BLaER1 treated with 17β-estradiol and CSF1 and Interleukin-3, amounts not matched to agents 10 nM and 100 nM (cell line): ENCODE data around the gene MADCAM1.
"Not testable (repeated sequence)": the region's sequence is repeated elsewhere in the genome, so short reads cannot be mapped to it uniquely, and the experiment has no call there.

Experiments
- H3K27ac ChIP-seq, 11 experiments: shearing (Covaris generic); formaldehyde crosslinking; 2 replicates each; pipeline ENCODE4 v1.8.1; 2022
- H3K27me3 ChIP-seq, 11 experiments: shearing (Covaris generic); formaldehyde crosslinking; 2 replicates each; pipeline ENCODE4 v1.8.1; 2022
- H3K36me3 ChIP-seq, 11 experiments: shearing (Covaris generic); formaldehyde crosslinking; 2 replicates each; pipeline ENCODE4 v1.8.1; 2022
- H3K4me1 ChIP-seq, 10 experiments: shearing (Covaris generic); formaldehyde crosslinking; 2 replicates each; pipeline ENCODE4 v1.8.1; 2022
- H3K4me2 ChIP-seq, 11 experiments: shearing (Covaris generic); formaldehyde crosslinking; 2 replicates each; pipeline ENCODE4 v1.8.1; 2022
- H3K4me3 ChIP-seq, 10 experiments: shearing (Covaris generic); formaldehyde crosslinking; 2 replicates each; pipeline ENCODE4 v1.8.1; 2022
- H3K9ac ChIP-seq, 11 experiments: shearing (Covaris generic); formaldehyde crosslinking; 2 replicates each; pipeline ENCODE4 v1.8.1; 2022
- H3K9me3 ChIP-seq, 11 experiments: shearing (Covaris generic); formaldehyde crosslinking; replicated peaks in 1 of 11; 2 replicates each; pipeline ENCODE4 v1.8.1; 2022
- H4K20me1 ChIP-seq, 11 experiments: shearing (Covaris generic); formaldehyde crosslinking; 2 replicates each; pipeline ENCODE4 v1.8.1; 2022
- Cebpa-rat ChIP-seq, 11 experiments: shearing (Covaris generic); IDR thresholded peaks; 2 replicates each; pipeline ENCODE4 v1.8.1; 2022

MADCAM1 gene

DNA sequence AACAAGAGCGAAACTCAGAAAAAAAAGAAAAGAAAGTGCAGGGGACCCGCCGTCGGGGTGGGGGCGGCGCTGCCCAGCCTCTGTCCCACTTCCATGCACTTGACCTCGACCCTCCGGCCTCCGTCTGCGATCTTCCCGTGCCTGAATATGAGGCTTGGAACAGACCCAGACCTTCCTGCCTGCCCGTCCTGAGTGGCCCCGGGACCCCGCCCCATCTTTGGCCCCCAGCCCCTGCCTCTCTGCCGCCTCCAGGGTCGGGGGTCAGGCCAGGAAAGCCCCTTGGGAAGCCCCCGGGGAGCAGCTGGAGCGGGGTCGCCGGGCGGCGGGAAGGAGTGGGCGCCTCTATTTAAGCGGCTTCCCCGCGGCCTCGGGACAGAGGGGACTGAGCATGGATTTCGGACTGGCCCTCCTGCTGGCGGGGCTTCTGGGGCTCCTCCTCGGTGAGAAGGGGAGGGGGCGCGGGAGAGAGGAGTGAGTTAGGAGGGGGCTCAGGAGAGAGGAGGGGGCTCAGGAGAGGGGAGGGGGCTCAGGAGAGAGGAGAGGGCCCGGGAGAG is at the start of gene MADCAM1:
TSS of gene MADCAM1 (plus strand) at position 375 of the 554 bp plus-strand sequence. CDS start at position 389, 14 bp downstream.
- no peak within 1 kb of the TSS for H3K4me3 ChIP-seq
- peaks cover 33 to 56% (median 38%) of the 10 kb centered on the region in 11 experiments for H3K27me3 ChIP-seq
- H3K9me3 ChIP-seq = peaks cover 0 to 12% (median 8%) of the 10 kb centered on the region in 11 experiments; a peak in 13 of 22 replicates
- H3K4me2 ChIP-seq = peak within 1 kb of the TSS in 2 of 11 experiments; percentile 4 to 16; a peak in 3 of 22 replicates
- H3K4me1 ChIP-seq = peaks cover 0 to 25% (median 14%) of the 10 kb centered on the region in 10 experiments; a peak in 17 of 20 replicates
- no peak within 1 kb of the TSS for H3K27ac ChIP-seq
- no peaks in the 10 kb centered on the region for H3K36me3 ChIP-seq
- no peak for TF ChIP-seq Cebpa-rat (IDR thresholded peaks at IDR 0.05)
- H4K20me1 ChIP-seq = peaks cover 0 to 7% (median 0%) of the 10 kb centered on the region in 11 experiments; a peak in 2 of 22 replicates
- H3K9ac ChIP-seq = no peak within 1 kb of the TSS

DNA sequence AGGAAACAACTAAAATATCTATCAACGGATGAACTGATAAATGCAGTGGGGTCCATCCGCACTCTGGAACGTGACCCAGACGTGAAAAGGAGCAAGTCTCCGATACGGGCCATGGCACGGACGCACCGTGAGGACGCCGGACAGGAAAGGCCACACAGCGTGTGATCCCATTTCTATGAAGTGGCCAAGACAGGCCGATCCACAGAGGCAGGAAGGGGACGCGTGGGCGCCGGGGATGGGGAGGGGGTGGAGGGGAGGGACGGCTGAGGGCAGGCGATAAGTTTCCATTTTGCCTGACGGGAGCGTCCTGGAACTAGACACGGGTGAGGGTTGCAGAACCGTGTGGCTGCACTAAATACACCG is 49.2 kb upstream of the MADCAM1 start:
- H3K9me3 ChIP-seq = peaks cover 20 to 29% (median 24%) of the 10 kb centered on the region in 11 experiments
- TF ChIP-seq Cebpa-rat (IDR thresholded peaks at IDR 0.05) = no peak
- no peak overlapping the region for H3K4me2 ChIP-seq
- H3K27me3 ChIP-seq = peaks cover 0 to 6% (median 0%) of the 10 kb centered on the region in 11 experiments; a peak in 1 of 22 replicates
- no peak overlapping the region for H3K9ac ChIP-seq
- H3K4me1 ChIP-seq = peaks cover 0 to 9% (median 6%) of the 10 kb centered on the region in 10 experiments; a peak in 8 of 20 replicates
- H3K4me3 ChIP-seq = no peak overlapping the region
- no peak overlapping the region for H3K27ac ChIP-seq
- H4K20me1 ChIP-seq = no peaks in the 10 kb centered on the region
- no peaks in the 10 kb centered on the region for H3K36me3 ChIP-seq

DNA sequence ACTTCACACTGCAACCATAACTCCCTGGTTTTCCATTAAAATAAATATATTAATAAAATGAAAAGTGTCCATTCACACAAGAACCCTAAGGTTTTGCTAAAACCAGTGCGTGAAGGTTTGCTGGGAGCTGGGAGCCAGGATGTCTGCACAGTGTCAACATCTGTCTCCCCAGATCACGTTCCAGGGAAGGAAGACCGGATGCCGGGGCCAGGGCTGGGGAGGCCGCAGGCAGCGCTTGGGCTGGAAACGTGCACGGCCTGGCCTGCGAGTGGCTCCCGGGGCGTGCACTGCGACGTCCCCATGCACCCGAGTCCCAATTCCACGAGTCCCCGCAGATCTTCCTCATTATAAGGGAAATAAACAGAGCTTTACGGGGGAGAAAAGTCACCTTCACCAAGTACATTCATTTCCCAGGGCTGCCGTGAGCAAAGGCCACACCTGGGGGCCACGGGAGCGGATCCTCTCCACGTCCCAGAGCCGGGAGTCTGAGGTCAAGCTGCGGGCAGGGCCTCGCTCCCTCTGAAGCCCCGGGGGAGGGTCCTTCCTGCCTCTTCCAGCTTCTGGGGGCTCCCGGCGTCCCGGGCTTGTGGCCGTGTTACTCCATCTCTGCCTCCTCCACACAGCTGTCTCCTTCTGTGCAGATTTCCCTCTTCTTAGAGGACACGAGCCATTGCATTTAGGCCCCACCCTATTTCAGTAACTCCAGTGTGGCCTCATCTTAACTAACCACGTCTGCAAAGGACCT is 48.3 kb upstream of the MADCAM1 start:
- H3K36me3 ChIP-seq = no peaks in the 10 kb centered on the region
- H3K27me3 ChIP-seq = peaks cover 0 to 6% (median 0%) of the 10 kb centered on the region in 11 experiments; a peak in 1 of 22 replicates
- no peak for TF ChIP-seq Cebpa-rat (IDR thresholded peaks at IDR 0.05)
- H3K4me1 ChIP-seq = peaks cover 0 to 9% (median 6%) of the 10 kb centered on the region in 10 experiments; a peak in 8 of 20 replicates
- no peak overlapping the region for H3K9ac ChIP-seq
- H3K9me3 ChIP-seq = peaks cover 24 to 37% (median 33%) of the 10 kb centered on the region in 11 experiments
- H3K4me3 ChIP-seq = no peak overlapping the region
- no peak overlapping the region for H3K27ac ChIP-seq
- H3K4me2 ChIP-seq = peak overlapping the region in 8 of 11 experiments; percentile 6 to 55 (median 25); a peak in 9 of 22 replicates
- no peaks in the 10 kb centered on the region for H4K20me1 ChIP-seq

DNA sequence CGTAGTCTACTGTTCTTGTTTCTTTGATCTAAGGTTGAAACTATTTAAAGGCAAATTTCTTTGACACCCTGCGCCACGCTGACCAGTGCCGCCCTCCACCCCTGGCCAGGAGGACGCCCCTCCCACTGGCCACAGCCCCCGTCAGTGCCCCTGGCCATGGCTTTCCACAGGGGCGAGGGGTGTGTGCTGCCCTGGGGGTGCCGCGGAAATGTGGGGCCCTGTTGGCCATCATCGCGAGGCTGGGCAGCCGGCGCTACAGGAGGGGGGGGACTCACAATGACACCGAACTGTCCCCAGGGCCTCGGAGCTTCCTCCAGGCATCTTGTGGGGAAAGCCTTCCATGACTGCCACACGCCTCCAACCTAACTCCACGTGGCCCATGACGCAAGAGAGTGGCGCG is 46.4 kb upstream of the MADCAM1 start:
- H3K4me2 ChIP-seq = no peak overlapping the region
- TF ChIP-seq Cebpa-rat (IDR thresholded peaks at IDR 0.05) = no peak
- peaks cover 0 to 6% (median 0%) of the 10 kb centered on the region in 11 experiments; a peak in 1 of 22 replicates for H3K27me3 ChIP-seq
- H3K9me3 ChIP-seq = peaks cover 27 to 46% (median 40%) of the 10 kb centered on the region in 11 experiments
- no peak overlapping the region for H3K4me3 ChIP-seq
- peaks cover 0 to 9% (median 6%) of the 10 kb centered on the region in 10 experiments; a peak in 8 of 20 replicates for H3K4me1 ChIP-seq
- no peak overlapping the region for H3K9ac ChIP-seq
- no peak overlapping the region for H3K27ac ChIP-seq
- H3K36me3 ChIP-seq = no peaks in the 10 kb centered on the region
- H4K20me1 ChIP-seq = no peaks in the 10 kb centered on the region

DNA sequence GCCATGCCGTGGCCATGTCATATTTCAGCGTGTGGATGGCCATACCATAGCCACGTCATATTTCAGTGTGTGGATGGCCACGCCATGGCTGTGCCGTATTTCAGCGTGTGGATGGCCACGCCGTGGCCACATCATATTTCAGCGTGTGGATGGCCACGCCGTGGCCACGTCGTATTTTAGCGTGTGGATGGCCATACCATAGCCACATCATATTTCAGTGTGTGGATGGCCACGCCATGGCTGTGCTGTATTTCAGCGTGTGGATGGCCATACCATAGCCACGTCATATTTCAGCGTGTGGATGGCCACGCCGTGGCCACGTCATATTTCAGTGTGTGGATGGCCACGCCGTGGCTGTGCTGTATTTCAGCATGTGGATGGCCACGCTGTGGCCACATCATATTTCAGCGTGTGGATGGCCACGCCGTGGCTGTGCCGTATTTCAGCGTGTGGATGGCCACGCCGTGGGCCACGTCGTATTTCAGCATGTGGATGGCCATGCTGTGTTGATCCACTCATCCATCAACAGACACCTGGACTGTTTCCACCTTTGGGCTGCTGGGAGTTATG is 45.3 kb upstream of the MADCAM1 start:
- H4K20me1 ChIP-seq, H3K4me1 ChIP-seq, H3K4me2 ChIP-seq, H3K9ac ChIP-seq, H3K27me3 ChIP-seq, H3K27ac ChIP-seq, H3K36me3 ChIP-seq, H3K4me3 ChIP-seq: not testable (repeated sequence)
- peaks cover 27 to 46% (median 40%) of the 10 kb centered on the region in 11 experiments for H3K9me3 ChIP-seq

DNA sequence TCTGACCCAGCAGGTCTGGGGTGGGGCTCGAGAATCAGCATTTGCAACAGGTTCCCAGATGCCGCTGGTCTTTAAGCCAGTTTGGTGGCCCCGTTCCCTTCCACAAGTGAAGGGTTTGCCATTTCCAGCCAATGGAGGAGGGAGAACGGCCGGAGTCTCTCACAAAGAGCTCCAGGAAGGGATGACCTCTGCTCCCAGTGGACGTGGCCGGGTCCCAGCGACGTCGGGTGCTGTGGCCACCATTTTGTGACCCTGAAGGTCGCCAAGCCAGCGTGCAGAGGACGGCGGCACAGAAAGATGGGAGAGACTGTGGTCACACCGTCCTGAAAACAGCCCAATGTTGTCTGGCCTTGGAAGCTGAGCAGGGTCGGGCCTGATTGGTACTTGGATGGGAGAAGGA is 43.5 kb upstream of the MADCAM1 start:
- Histone ChIP-seq H4K20me1 (no peaks in the 10 kb centered on the region), H3K27me3 (peaks cover 0 to 5% (median 0%) of the 10 kb centered on the region in 11 experiments; a peak in 1 of 22 replicates), H3K9me3 (peaks cover 29 to 63% (median 43%) of the 10 kb centered on the region in 11 experiments), H3K9ac (no peak overlapping the region), H3K36me3 (no peaks in the 10 kb centered on the region), H3K4me3 (no peak overlapping the region), H3K4me2 (no peak overlapping the region), H3K27ac (no peak overlapping the region), H3K4me1 (peaks cover 0 to 8% (median 6%) of the 10 kb centered on the region in 10 experiments; a peak in 8 of 20 replicates)
- no peak for TF ChIP-seq Cebpa-rat (IDR thresholded peaks at IDR 0.05)

DNA sequence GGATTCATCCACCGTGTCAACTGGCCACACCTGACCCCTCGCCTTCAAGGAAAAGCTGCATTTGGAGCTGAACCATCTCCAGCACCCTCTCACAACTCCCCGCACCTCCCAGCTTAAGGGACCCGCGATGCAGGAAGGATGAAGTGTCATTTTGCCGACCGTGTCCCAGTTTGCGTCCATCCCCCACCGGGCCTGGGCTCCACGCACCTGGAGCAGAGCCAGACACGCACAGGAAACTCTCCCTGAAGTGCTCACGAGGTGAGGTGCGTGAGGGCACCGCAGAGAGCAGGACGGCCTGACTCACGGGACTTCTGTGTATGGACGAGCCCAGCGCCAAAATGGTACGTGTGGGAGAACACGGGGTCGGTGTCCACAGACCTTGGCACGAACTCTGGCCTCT is 42.7 kb upstream of the MADCAM1 start:
- Histone ChIP-seq H3K27me3 (no peaks in the 10 kb centered on the region), H3K9me3 (peaks cover 37 to 71% (median 51%) of the 10 kb centered on the region in 11 experiments), H3K27ac (no peak overlapping the region), H3K4me2 (no peak overlapping the region), H3K4me3 (no peak overlapping the region), H4K20me1 (no peaks in the 10 kb centered on the region), H3K9ac (no peak overlapping the region), H3K36me3 (no peaks in the 10 kb centered on the region), H3K4me1 (no peaks in the 10 kb centered on the region)
- no peak for TF ChIP-seq Cebpa-rat (IDR thresholded peaks at IDR 0.05)

DNA sequence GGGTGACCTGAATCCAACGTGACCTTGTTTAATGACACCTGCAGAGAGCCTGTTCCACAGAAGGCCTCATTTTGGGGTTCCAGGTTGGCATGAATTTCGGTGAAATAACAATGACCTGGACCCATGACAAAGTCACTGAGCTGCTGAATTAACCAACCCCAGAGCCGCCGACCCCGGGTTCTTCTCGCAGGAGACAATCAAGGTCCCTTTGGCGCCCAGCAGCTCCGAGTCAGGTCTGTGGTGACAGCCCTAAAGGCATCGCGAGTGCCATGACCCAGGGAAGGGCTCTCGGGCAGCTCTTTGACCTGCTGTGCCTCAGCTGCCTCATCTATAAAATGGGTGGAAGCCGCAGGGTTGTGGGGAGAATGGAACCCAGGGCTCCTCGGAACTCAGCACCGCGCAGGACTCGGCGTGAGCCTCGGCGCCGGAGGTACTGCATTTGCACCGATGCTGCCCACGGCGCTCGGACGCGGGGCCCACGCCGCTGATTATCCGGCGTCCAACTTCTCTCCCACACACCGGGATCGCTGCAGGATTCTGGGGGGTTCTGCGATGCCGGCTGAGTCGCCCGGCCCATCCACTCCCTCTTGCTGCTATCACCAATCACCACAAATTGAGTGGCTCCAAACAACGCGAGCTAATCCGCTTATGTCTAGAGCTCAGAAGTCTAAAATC is 41.1 kb upstream of the MADCAM1 start:
- Histone ChIP-seq H3K9me3 (peaks cover 50 to 81% (median 60%) of the 10 kb centered on the region in 11 experiments), H3K4me3 (no peak overlapping the region), H4K20me1 (no peaks in the 10 kb centered on the region), H3K4me2 (no peak overlapping the region), H3K27ac (no peak overlapping the region), H3K9ac (no peak overlapping the region), H3K36me3 (no peaks in the 10 kb centered on the region), H3K27me3 (no peaks in the 10 kb centered on the region), H3K4me1 (no peaks in the 10 kb centered on the region)
- TF ChIP-seq Cebpa-rat (IDR thresholded peaks at IDR 0.05) = no peak
